ENCODE results near the gene EXOC2.

The EXOC2 gene

GRCh38 chr6:443621-444159 is 249.2 kb downstream of the EXOC2 start:
- DNase-seq (ENCODE audit: low spot score): no peak

- DNase-seq (ENCODE audit: low spot score): no peak
Observed at GRCh38 chr6:441126-441920, 251.6 kb downstream of the EXOC2 start.

- DNase-seq (ENCODE audit: low spot score): no peak
Observed at GRCh38 chr6:439641-440167, 253.2 kb downstream of the EXOC2 start.

DNA sequence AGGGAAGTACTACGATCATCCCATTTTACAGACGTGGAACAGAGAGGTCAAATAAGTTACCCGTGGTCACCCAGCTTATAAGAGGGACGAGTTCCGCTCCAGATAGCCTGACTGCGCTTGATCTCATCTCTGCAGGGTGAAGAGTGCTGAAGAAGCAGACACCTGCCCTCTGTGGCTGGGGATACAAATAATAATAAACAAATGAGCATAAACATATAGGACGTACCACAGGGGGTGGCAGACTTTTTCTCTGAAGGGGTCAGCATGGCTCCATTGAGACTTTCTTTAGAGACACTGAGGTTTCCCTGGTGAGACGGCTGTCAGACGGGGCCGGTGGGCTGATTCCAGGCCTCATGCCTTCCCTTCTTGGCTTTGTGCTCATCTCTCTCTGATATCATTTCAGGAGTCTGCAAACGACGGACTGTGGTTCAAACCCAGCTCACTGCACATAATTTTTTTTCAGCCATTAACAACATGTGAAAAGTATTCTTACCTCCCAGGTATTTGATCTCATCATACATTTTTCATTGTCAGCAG is 254.2 kb downstream of the EXOC2 start:
- DNase-seq (ENCODE audit: low spot score): no peak

GRCh38 chr6:437037-437392 is 255.9 kb downstream of the EXOC2 start:
- no peak for DNase-seq (ENCODE audit: low spot score)

- no peak for DNase-seq (ENCODE audit: low spot score)
Observed at GRCh38 chr6:436308-437036, 256.5 kb downstream of the EXOC2 start.

- DNase-seq (ENCODE audit: low spot score): no peak
Observed at GRCh38 chr6:435441-436307, 257.3 kb downstream of the EXOC2 start.

Data from hepatic stellate cell (primary cell).